ENCODE measurements around the gene SGF29. TPM values are rescaled to one million over a fixed set of nuclear protein-coding genes. Genes with fewer than 3 reads are reported as not detected.

The SGF29 gene
- total and polyA plus RNA-seq, 2 experiments from 2014 or later: 10.0 to 17.6 TPM

DNA sequence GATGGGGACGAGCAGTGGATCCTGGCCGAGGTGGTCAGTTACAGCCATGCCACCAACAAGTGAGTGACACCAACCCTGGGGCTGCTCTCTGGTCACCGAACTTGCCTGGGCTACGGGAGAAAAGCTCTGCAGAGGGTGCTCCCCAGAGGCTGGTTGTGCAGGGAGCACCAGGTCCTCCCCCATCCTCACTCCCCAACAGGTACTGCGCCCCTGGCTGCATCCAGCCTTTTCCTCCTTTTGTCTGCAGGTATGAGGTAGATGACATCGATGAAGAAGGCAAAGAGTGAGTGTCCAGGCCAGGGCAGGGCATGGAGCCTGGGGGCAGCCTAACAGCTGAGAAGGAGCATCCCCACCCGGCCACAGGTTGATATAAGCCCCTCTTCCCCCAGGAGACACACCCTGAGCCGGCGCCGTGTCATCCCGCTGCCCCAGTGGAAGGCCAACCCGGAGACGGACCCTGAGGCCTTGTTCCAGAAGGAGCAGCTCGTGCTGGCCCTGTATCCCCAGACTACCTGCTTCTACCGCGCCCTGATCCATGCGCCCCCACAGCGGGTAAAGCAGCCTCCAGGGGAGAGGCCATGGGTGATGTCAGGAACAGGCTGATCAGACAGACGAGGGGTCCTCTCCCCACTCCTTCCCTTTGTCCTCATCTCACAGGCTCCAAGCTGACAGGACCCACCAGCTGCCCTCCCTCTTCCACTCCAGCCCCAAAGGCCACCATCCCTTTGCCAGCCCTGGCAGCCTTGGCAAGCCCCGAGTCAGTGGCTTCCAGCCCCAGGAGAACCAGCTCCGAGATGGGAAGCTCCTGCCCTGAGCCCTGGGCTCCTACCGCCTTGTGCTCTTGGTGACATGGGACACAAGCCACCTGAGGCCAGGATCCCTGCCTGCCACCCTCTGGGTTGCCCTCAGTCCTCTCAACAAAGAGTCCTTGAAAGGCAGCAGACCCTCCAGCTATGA is 36.9 kb downstream of the SGF29 start:
- H3K4me2 ChIP-seq: no peak overlapping the region
- no peak overlapping the region; the same call in 1 of the 2 replicates for H3K27ac Mint-ChIP-seq
- H3K4me1 Mint-ChIP-seq: peaks cover 2% of the 10 kb centered on the region; the same call in 1 of the 3 replicates
- H3K9me2 ChIP-seq (ENCODE audit: insufficient read depth): no peaks in the 10 kb centered on the region; the same call in 1 of the 2 replicates
- H3K9me3 Mint-ChIP-seq: no peaks in the 10 kb centered on the region
- no peak for DNase-seq (ENCODE audit: low spot score)
- H3K79me2 ChIP-seq (replicated peaks; ENCODE audit: insufficient read depth): no peaks in the 10 kb centered on the region
- H3K36me3 ChIP-seq (ENCODE audit: insufficient read depth): no peaks in the 10 kb centered on the region; the same call in 1 of the 2 replicates
- no peak overlapping the region for H2AFZ ChIP-seq
- TF ChIP-seq, protein P1, sequence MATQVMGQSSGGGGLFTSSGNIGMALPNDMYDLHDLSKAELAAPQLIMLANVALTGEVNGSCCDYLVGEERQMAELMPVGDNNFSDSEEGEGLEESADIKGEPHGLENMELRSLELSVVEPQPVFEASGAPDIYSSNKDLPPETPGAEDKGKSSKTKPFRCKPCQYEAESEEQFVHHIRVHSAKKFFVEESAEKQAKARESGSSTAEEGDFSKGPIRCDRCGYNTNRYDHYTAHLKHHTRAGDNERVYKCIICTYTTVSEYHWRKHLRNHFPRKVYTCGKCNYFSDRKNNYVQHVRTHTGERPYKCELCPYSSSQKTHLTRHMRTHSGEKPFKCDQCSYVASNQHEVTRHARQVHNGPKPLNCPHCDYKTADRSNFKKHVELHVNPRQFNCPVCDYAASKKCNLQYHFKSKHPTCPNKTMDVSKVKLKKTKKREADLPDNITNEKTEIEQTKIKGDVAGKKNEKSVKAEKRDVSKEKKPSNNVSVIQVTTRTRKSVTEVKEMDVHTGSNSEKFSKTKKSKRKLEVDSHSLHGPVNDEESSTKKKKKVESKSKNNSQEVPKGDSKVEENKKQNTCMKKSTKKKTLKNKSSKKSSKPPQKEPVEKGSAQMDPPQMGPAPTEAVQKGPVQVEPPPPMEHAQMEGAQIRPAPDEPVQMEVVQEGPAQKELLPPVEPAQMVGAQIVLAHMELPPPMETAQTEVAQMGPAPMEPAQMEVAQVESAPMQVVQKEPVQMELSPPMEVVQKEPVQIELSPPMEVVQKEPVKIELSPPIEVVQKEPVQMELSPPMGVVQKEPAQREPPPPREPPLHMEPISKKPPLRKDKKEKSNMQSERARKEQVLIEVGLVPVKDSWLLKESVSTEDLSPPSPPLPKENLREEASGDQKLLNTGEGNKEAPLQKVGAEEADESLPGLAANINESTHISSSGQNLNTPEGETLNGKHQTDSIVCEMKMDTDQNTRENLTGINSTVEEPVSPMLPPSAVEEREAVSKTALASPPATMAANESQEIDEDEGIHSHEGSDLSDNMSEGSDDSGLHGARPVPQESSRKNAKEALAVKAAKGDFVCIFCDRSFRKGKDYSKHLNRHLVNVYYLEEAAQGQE (IDR thresholded peaks at IDR 0.05; ENCODE audit: unreplicated experiment): no peak
- TF ChIP-seq STAT1 (IDR thresholded peaks at IDR 0.05; ENCODE audit: unreplicated experiment): no peak
- no peak for TF ChIP-seq EZH2 (IDR thresholded peaks at IDR 0.05; ENCODE audit: low read depth, unreplicated experiment)
- no peak for TF ChIP-seq EZH2phosphoT487 (IDR thresholded peaks at IDR 0.05; ENCODE audit: unreplicated experiment)
- TF ChIP-seq, protein P2, sequence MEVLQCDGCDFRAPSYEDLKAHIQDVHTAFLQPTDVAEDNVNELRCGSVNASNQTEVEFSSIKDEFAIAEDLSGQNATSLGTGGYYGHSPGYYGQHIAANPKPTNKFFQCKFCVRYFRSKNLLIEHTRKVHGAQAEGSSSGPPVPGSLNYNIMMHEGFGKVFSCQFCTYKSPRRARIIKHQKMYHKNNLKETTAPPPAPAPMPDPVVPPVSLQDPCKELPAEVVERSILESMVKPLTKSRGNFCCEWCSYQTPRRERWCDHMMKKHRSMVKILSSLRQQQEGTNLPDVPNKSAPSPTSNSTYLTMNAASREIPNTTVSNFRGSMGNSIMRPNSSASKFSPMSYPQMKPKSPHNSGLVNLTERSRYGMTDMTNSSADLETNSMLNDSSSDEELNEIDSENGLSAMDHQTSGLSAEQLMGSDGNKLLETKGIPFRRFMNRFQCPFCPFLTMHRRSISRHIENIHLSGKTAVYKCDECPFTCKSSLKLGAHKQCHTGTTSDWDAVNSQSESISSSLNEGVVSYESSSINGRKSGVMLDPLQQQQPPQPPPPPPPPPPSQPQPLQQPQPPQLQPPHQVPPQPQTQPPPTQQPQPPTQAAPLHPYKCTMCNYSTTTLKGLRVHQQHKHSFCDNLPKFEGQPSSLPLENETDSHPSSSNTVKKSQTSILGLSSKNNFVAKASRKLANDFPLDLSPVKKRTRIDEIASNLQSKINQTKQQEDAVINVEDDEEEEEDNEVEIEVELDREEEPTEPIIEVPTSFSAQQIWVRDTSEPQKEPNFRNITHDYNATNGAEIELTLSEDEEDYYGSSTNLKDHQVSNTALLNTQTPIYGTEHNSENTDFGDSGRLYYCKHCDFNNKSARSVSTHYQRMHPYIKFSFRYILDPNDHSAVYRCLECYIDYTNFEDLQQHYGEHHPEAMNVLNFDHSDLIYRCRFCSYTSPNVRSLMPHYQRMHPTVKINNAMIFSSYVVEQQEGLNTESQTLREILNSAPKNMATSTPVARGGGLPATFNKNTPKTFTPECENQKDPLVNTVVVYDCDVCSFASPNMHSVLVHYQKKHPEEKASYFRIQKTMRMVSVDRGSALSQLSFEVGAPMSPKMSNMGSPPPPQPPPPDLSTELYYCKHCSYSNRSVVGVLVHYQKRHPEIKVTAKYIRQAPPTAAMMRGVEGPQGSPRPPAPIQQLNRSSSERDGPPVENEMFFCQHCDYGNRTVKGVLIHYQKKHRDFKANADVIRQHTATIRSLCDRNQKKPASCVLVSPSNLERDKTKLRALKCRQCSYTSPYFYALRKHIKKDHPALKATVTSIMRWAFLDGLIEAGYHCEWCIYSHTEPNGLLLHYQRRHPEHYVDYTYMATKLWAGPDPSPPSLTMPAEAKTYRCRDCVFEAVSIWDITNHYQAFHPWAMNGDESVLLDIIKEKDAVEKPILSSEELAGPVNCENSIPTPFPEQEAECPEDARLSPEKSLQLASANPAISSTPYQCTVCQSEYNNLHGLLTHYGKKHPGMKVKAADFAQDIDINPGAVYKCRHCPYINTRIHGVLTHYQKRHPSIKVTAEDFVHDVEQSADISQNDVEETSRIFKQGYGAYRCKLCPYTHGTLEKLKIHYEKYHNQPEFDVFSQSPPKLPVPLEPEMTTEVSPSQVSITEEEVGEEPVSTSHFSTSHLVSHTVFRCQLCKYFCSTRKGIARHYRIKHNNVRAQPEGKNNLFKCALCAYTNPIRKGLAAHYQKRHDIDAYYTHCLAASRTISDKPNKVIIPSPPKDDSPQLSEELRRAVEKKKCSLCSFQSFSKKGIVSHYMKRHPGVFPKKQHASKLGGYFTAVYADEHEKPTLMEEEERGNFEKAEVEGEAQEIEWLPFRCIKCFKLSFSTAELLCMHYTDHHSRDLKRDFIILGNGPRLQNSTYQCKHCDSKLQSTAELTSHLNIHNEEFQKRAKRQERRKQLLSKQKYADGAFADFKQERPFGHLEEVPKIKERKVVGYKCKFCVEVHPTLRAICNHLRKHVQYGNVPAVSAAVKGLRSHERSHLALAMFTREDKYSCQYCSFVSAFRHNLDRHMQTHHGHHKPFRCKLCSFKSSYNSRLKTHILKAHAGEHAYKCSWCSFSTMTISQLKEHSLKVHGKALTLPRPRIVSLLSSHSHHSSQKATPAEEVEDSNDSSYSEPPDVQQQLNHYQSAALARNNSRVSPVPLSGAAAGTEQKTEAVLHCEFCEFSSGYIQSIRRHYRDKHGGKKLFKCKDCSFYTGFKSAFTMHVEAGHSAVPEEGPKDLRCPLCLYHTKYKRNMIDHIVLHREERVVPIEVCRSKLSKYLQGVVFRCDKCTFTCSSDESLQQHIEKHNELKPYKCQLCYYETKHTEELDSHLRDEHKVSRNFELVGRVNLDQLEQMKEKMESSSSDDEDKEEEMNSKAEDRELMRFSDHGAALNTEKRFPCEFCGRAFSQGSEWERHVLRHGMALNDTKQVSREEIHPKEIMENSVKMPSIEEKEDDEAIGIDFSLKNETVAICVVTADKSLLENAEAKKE (CRISPR knock-in tag; IDR thresholded peaks at IDR 0.05): no peak
- no peak for TF ChIP-seq POLR2AphosphoS5 (IDR thresholded peaks at IDR 0.05; ENCODE audit: low read depth)
- TF ChIP-seq NANOG (IDR thresholded peaks at IDR 0.05; ENCODE audit: borderline replicate concordance): no peak
- TF ChIP-seq, protein P3, sequence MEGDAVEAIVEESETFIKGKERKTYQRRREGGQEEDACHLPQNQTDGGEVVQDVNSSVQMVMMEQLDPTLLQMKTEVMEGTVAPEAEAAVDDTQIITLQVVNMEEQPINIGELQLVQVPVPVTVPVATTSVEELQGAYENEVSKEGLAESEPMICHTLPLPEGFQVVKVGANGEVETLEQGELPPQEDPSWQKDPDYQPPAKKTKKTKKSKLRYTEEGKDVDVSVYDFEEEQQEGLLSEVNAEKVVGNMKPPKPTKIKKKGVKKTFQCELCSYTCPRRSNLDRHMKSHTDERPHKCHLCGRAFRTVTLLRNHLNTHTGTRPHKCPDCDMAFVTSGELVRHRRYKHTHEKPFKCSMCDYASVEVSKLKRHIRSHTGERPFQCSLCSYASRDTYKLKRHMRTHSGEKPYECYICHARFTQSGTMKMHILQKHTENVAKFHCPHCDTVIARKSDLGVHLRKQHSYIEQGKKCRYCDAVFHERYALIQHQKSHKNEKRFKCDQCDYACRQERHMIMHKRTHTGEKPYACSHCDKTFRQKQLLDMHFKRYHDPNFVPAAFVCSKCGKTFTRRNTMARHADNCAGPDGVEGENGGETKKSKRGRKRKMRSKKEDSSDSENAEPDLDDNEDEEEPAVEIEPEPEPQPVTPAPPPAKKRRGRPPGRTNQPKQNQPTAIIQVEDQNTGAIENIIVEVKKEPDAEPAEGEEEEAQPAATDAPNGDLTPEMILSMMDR (conservative IDR thresholded peaks at IDR 0.05; ENCODE audit: low read depth in 2 of 2): no peak
- no peak for TF ChIP-seq CREB1 (CRISPR knock-in tag; IDR thresholded peaks at IDR 0.05; ENCODE audit: low read depth)
- TF ChIP-seq JUNB (IDR thresholded peaks at IDR 0.05; ENCODE audit: unreplicated experiment): no peak
- TF ChIP-seq ZNF114 (CRISPR knock-in tag; IDR thresholded peaks at IDR 0.05): no peak
- TF ChIP-seq ZNF331 (CRISPR knock-in tag; IDR thresholded peaks at IDR 0.05; ENCODE audit: low read depth): no peak
- TF ChIP-seq, protein P4, sequence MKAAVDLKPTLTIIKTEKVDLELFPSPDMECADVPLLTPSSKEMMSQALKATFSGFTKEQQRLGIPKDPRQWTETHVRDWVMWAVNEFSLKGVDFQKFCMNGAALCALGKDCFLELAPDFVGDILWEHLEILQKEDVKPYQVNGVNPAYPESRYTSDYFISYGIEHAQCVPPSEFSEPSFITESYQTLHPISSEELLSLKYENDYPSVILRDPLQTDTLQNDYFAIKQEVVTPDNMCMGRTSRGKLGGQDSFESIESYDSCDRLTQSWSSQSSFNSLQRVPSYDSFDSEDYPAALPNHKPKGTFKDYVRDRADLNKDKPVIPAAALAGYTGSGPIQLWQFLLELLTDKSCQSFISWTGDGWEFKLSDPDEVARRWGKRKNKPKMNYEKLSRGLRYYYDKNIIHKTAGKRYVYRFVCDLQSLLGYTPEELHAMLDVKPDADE (IDR thresholded peaks at IDR 0.05): no peak
- peaks cover 11% of the 10 kb centered on the region; the same call in 1 of the 3 replicates for H3K36me3 Mint-ChIP-seq (ENCODE audit: low read depth)
- H3K27me3 Mint-ChIP-seq (ENCODE audit: insufficient read depth, low read depth, poor library complexity): peaks cover 10% of the 10 kb centered on the region
- no peak for ATAC-seq
- no peak overlapping the region for H3K4me3 Mint-ChIP-seq
- no peak overlapping the region for H3K4me3 ChIP-seq
- H3F3A ChIP-seq (replicated peaks; ENCODE audit: low read depth): no peaks in the 10 kb centered on the region
- no peaks in the 10 kb centered on the region for H3K4me1 ChIP-seq (ENCODE audit: insufficient read depth)
- no peaks in the 10 kb centered on the region for H4K20me1 ChIP-seq (replicated peaks; ENCODE audit: insufficient read depth)
- H3K27ac ChIP-seq (ENCODE audit: low read depth): no peak overlapping the region
- no peaks in the 10 kb centered on the region for H3K27me3 ChIP-seq (ENCODE audit: insufficient read depth)

All from GM23338 (cell line).